HG03103 (cell line): Measurements from ENCODE around the gene CACYBP.

Experiments
- ATAC-seq: cut with Tn5 transposase; IDR thresholded peaks from one replicate; pipeline ENCODE4 v1.9.1; 2021; ENCODE audit warnings: low read depth; ENCODE audit not compliant: unreplicated experiment

CACYBP gene

DNA sequence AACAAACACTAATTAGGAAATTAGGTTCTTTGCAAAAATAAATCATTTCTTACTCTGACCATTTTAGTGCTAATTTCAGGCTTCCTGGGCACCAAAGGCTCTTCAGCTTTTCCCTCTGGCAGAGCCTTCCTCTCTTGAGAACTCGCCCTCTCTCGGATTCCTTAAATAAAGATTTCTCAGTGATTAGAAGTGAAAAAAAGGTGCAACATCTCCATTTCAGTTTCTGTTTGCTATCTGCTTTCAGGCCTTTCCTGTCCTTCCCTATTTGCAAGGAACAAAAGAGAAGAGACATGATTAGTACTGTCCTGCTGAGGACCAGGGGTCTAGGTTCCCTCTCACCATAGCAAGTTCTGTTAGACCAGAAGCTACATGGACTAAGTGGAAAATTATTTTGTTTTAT lies 27.8 kb upstream of the CACYBP start:
- no peak for ATAC-seq

DNA sequence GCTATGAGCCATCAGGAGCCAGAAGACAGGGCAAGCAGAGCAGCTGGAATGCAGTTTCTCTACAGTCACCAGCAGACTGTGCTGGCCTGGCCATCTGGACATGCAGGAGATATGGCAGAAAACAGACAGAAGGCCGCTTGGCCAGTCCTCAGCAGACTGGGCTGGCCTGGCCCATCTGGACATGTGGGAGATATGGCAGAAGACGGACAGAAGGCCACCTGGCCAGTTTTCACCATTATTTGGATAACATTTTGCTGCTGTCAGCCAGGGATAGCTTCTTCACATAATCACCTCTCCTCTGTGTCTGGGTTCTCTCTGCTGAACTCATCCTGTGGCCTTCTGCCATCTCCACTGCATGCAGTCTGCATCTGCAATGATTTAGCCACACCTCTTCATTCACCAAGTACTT lies 25.0 kb upstream of the CACYBP start:
- no peak for ATAC-seq

DNA sequence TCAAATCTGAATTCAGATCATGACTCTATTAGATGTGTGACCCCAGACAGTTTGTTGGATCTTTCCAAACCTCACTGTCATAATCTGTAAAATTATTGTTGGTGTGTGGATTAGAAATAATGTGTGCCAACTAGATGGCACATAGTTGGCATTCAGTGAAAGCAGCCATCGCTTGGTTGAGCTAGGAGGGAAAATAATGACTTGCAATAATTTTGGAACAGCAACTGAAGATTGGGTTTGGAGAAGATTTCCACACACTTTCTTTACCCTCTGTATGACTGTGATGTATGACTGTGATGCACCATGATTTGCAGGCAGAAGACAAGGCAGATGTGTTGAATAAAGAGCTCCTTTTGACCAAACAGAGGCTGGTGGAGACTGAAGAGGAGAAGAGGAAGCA lies 24.0 kb upstream of the CACYBP start:
- no peak for ATAC-seq

DNA sequence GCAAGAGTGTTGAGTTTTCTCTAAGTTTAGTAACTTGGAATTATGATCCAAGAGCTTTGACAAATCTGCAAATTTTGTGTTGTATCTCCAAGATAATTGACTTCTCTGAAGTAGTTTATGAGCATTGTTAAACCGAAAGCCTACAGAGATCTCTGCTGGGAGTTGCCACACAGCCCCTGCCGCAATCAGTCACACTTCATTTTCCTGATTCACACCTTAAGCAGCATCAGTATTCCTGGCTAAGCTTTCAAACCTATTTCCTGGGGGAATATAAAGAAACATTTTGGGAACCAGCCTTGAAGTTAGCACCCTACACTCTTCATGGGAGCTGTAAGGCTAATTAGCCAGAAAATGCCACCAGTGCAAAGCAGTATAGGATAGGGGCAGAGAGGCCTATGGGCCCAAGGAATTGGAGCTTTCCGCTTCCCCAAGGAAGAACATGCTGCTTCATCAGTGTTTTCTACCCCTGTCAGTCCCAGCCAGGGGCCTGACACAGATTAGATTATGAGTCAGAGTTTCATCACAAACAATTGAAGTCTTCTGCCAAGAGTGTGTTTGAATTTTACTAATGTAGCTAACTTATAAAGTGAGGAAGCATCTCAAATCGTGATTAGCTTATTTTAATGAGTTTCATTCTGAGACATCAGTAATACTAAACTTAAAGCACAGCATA lies 23.2 kb upstream of the CACYBP start:
- ATAC-seq: no peak

DNA sequence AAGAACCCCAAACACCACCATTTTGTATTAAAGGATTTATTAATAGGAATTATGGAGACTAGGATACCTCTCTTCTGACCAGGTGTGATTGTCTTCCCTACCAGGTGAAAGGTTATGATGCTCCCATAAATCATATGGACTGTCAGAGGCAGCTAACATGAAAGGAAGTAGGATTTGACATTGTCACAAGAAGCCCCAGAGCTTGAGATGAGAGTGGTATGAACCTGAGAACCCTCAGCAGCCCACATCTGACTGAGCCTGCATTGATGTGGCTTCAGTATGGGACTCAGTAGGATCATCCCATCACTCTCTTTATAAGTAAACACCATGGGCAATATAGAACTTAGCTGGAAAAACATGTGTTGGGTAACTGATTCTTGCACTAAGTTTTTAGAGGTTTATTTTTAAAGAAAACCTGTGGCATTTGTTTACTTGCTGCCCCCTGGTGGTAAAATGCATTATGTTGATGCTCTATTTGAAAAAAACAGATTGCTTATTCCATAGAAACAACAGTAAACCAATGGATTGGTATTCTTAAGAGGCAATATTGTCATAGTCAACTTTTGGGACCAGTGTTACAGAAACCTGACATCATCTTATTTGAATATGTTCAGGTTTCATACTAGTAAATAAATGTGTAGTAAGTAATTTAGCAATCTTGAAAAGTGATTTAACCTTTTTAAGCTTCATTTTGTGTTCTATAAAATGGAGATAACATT lies 16.6 kb upstream of the CACYBP start:
- no peak for ATAC-seq

DNA sequence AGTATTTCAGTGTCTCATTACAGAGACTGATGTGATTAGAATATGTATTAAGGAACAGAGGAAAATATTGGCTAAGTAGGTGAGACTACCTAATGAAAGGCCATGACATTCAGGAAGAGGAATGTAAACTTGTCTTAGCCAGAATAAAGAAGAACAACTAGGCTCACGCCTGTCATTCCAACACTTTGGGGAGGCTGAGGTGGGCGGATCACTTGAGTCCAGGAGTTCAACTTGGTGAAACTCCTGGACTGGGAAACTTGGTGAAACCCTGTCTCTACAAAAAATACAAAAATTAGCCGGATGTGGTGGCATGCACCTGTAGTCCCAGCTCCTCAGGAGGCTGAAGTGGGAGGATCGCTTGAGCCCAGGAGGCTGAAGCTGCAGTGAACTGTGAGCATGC lies 14.8 kb upstream of the CACYBP start:
- no peak for ATAC-seq

DNA sequence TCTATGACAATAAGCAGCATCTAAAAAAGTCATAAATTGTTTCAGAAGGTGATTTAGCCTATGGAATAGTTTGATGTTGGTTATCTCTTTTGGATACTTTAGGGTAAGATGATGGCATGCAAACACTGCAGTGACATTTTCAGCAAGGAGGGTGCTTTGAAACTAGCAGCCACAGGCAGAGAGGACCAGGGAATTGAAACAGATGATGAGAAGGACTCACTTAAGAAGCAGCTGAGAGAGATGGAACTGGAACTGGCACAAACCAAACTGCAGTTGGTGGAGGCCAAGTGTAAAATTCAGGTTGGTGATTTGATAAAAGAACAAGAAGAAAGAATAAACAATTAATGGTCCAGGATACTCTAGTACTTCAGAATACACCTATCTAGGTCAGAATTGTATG lies 11.2 kb upstream of the CACYBP start:
- ATAC-seq: no peak

DNA sequence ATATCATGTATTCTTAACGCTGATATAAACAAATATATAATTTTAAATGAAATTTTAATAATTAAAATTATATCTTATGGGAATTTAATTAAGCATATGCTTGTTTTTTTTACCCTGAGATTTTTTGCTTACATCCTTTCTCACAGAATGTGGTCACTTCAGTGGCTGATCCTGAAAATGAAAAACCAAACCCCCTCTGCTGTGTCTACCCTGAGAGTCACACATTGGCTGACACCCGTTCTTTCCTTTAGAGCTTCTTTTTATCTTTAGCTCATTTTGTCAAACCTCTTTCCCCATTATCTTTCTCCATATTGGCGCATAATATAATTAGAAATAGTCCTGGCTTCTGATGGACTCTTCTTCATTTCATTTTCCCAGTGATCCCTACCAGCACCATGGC lies 10.8 kb upstream of the CACYBP start:
- ATAC-seq: no peak

DNA sequence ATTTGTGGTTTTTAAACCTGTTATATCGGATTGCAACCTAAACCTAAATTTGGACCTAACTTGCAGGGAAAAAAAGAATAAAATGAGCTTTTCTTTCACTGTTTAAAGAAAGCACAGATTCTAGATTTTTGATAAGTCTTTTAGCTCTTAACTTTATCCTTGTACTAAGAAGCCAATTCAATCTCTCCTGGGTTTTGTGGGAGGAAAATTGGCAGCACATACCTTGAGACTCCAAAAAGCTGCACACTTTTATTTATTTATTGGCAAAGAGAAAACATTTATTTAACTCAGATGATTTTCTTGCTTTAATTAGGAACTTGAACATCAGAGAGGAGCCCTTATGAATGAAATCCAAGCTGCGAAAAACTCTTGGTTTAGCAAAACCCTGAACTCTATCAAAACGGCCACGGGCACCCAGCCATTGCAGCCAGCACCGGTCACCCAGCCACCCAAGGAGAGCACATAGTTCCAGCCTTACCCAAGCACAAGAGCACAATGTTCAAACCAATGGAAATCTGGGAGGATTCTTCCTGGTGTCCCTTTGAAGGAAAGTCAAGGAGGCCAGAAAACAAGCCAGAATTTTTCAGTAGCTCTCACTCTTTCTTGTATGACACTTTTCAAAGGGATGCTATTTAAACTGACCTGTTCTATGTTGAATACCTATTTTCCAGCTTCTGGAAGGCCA lies 10.1 kb upstream of the CACYBP start:
- ATAC-seq: no peak

DNA sequence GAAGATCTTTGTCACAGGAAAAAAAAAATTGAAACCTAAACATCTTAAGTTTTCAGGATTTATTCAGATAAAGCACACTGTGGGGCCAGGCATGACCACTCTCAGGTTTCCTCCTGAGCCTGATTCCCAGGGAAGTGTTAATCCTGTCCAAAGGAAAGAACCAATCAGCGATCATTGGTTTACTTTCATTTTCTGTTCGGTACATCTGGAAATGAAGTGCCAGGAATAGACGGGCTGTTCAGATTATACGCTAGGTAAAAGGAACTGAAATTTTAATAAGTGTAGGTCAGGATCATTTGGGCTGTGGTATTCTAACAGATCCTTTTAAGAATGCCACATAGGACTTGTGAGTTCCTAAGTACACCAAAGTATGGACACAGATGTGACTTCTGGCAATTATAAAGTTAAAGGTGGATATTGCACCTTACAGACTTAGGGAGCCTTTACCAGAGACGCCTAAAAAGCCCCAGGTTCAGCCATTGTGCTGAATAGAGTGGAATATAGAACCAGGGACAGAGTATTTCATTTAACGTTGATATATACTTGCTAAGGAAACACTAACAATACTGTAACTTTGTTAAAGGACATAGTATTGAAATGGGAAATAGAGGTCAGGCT lies 9.3 kb upstream of the CACYBP start:
- no peak for ATAC-seq

DNA sequence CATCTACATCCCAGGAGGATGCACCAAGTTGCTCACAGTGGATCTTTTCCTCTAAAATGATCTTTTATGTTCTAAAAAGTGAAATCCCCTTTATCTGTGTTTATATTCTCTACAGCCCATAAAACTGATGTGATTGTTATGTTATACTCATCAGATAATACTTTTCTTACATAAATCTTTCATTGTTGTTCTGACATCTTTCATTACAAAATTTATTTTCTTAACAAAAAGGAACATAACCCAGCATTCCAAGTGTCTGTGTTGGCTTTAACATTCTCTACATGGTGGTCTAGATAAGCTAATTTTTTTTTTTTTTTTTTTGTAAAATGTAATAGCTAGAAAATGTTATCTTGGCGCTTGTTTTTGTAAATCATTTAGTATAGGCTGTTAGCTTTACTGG lies 8.3 kb upstream of the CACYBP start:
- ATAC-seq: no peak

DNA sequence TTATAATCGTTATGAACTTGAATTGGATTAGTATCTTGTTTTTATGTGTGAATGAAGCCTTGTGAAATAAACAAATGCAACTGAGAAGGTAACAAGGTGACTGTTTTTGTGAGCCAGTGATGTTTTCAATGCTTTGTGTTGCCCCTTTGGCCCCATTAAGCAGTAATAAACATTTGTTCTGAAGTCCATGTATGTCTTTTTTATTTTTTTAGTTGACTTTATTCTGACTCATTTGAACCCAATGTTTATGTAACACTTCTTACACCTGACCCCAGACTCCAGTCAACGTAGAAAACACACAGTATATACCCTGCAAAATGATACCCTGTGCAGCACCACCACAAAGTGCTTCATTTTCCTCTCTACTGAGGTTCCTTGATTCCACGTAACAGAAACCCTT lies 4.6 kb upstream of the CACYBP start:
- ATAC-seq: no peak

DNA sequence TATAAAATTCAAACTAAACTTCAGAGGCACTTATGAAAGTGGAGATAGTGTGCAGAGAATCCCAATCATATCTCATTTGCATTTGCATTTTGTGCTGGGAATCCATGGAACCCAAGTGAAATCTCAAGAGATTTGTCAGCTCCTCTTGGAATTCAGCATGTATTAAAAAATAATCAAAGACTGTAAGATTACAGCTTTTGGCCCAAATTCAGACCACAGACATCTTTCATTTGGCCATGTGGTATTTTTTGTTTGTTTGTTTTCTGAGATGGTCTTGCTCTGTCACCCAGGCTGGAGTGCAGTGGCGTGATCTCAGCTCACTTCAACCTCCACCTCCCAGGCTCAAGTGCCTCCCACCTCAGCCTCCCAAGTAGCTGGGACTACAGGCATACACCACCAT lies 3.8 kb upstream of the CACYBP start:
- no peak for ATAC-seq

DNA sequence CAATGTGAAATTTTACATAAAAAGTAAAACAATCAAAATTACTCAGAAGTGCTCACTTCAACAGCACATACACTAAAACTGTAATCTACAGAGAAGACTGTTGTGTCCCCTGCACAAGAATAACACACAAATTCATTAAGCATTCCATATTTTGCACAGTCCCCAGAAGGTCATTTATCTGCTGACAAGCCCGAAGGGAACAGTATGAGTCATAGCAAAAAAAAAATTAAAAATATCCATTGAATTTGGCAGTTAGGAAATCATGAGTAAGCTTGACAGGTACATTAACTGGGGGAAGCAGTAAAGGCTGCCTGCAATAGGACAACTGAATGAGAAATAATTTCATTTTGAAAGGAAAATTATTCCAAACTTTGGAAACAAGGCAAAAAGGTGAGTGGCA lies 3.3 kb upstream of the CACYBP start:
- no peak for ATAC-seq

DNA sequence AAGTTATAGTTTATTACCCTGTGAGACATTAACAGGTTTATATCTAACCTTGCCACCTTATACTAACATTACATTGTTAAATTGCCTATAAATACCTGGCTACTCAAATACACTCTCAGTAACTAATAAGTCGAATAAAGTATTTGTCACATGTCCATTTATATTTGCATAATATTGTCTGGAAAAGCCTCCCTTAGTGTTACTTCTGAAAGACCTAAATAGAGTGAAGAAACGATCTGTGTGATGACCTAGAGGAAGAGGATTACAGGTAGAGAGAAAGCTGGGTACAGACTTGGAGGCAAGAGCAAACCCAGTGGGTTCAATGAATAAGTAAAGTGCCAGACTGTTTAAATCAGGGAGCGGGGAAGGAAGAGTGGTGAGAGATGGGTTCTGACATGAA lies 2.7 kb upstream of the CACYBP start:
- ATAC-seq: no peak

DNA sequence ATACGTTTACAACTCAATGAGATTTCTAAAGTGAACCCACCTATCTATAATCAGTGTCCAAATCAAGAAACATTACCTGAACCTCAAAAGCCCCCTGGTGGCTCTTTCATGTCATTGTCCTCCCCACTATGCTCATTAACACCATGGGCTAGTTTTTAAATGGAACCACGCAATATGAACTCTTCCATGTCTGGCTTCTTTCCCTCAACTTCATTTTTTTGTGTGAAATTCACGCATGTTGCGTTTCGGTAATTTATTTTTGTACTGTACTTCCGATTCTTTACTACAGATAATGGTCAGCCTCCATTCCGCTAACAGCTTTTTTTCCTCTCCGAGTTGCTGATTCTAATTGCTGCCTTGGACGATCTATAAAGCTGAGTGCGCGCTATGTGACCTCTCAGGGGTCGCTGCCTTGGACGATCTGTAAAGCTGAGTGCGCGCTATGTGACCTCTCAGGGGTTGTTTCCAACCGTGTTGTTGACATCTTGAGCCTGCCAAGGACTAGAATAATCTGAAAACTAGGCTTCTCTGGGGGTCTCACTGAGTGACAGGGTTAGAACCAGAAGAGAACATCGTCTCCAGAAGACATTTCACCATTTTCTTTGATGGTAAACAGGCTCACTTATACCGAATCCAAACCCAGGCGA lies 1.1 kb upstream of the CACYBP start:
- ATAC-seq: no peak

DNA sequence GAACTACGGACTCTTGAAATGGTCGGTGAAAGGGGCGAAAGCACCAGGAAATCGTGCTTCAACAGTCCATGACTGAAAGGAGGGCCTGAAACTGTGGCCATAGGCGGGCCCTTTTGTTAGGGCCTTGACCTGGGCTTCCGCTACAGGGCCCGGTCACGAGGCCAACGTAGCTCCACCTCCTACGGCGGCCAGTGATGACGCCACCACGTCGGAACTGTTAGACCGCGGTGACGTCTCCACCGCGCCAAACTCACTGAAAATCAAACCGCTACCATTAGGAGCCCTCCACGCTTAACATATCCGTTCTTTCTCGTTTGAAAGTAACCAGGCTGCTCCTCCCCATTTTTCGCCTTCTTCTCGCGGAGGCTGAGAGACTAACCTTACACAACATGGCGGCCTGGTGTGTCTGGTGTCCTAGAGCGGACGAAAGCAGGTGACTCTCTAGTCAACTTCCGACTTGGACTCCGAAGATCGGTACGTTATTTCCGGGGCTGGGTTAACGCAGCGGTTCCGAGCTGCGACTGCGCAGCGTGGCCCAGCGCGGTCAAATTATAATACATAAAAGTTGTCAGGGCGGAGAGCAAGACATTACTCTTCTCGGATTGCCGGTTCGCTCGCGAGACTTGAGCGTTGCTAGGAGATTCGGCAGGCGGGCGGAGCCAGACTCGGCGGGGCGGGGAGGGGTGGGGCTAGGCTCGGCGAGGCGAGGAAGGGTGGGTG lies 371 bp upstream of the CACYBP start:
- ATAC-seq: peak; percentile 66

DNA sequence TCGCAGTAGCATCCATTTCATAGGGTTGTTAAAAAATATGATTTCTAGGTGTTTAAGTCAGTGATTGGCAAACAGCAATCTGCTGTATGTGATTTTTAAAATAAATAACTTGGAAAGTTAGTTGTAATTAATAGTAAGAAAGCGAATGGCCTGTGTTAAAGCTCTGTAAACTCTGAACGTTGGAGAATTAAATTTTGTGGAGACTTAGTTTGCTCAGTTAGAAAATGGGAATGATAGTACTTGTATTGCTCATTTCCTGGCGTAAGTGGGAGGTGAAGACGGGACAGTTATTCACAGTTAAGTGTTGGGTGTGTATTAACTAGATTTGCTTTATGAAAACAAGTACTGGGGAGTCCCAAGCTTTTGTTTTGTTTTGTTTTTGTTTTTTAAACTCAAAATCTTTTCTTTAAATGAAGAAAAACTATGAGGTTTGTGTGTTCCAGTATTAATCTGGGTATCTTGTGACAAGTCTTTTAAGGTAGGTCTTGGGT lies 995 bp downstream of the CACYBP start:
- ATAC-seq: no peak

DNA sequence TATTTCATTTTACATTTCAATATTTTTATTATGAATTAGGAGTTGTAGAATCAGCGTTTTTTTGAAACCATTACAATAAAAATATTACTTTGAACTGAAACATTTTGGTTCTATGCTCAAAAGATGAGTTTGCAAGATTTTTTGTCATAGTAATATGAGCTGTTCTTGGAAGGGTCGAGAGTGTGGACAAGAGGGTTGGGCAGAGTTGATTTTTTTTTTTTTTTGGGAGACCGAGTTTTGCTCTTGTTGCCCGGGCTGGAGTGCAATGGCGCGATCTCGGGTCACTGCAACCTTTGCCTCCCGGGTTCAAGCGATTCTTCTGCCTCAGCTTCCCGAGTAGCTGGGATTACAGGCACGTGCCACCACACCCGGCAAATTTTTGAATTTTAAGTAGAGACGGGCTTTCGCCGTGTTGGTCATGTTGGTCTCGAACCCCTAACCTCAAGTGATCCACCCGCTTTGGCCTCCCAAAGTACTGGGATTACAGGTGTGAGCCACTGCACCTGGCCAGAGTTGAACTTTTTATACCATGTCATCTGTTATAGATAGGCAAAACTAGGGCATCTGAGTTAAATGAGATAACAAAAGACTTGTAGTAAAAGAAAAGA lies 3.3 kb downstream of the CACYBP start:
- no peak for ATAC-seq

DNA sequence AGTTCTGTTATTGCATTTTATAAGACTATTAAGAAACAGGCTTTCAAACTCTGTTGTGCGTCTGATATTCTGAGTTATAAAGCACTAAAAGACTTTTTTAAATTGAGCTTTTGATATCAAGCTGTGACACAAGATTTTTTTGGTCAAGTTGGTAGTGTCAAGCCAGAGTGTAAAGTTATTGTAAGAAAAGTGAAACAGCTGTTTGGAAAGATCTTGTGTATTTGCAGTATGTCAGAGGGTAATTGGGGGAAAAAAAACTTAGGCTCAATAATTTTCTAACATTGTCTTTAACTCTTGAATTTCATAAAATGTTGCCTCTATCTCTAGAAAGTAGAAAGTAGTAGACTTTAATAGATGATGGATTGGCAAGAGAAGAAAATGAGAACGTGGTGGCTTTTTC lies 3.8 kb downstream of the CACYBP start:
- no peak for ATAC-seq
